Glomerular endothelial cell (primary cell): ENCODE data around the gene MACROD2. TPM values are rescaled to one million over a fixed set of nuclear protein-coding genes. Genes with fewer than 3 reads are reported as not detected.
"Not testable (repeated sequence)": the region's sequence is repeated elsewhere in the genome, so short reads cannot be mapped to it uniquely, and the experiment has no call there.

Source experiments
- DNase-seq: peaks from one replicate; pipeline ENCODE4 v3.0.0-alpha.2; 2011; ENCODE audit warnings: low read depth, low spot score; ENCODE audit errors: extremely low read depth
- total RNA-seq: library from RNA; depleted of rRNA; stranded (reverse); fragments of >200 nt; gene quantifications from 2 replicates; pipeline ENCODE4 v1.2.3, GENCODE V29; 2015

Gene MACROD2
- total RNA-seq, 1 donor from 2014 or later, result 0.76 TPM

DNA sequence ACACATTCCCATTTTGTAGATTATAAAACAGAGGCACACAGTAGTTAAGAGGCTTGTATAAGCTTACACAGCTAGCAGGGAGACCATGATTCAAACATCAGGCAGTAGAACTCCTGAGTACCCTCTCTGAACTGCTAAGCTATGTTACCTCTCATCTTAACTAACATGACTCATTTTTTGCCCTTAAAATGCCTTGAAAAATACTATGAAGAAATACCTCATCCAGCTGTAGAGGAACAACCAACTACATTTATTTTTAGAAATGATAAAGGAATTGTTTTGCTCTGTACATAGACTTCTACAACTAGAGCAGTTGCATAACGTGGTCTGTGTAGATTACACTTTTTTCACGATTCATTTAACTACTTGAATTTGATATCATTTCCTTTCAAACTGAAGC is 240.0 kb downstream of the MACROD2 start:
- DNase-seq, result no peak

- DNase-seq, result no peak
These were observed 250.2 kb downstream of the MACROD2 start for GRCh38 chr20:14245368-14245970.

DNA sequence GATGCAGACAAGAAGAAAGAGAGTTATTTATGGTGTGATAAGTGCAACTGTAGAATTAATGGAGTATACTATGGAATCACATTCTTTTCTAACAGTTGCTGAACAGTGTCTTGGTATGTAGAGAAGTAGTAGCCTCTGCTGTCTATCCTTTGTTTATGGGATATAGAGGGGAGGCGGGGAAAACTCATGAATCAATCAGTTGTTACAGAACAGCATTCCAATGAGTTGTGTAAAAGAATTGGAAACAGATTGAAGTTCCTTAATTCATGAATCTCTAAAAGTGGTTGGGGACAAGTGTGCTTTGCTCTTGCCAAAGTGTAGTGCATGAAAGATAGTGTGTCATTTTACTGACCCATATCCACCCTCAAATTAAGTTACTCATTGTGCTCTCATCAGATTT is 264.4 kb downstream of the MACROD2 start:
- DNase-seq, result no peak

GRCh38 chr20:14260367-14260766 is 265.1 kb downstream of the MACROD2 start:
- no peak for DNase-seq

DNA sequence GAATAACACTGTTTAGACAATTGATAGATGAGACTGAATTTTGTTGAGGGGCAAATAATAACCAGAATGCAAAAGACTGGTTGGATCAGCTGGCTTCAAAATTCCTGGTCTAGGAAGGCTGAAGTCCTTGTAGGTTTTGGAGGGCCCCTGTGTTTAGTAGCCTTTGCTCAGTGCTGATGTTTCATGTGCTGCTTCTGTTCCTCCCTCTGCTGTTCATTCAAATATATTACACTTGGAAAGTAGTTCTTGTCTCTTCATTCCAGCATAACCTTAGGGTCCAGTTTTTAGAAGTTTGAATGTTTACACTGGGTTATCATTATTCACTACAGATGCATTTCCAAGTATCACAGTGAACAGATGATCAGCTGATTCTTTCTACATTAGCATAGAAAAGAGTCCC is 269.6 kb downstream of the MACROD2 start:
- no peak for DNase-seq

DNA sequence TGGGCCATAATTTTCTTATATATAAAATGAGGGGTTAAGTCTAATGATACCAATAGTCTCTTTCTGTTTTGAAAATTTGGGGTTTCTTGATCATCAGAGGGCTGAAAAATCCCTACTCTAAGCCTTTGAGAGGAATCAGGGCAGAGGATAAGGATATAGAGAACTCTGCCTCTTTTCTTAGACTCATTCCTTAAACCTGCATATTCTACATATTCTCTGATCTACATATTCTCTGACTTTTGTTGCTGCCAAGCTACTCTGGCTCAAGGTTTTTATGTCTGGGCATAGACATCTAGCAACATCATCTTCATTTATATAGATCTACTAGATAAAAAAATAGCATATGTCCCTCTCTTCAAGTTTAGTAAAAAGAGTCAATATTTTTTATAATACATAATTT is 270.9 kb downstream of the MACROD2 start:
- no peak for DNase-seq

- DNase-seq, result not testable (repeated sequence)
These were observed 275.4 kb downstream of the MACROD2 start for GRCh38 chr20:14270751-14271150.

GRCh38 chr20:14282140-14282539 is 286.8 kb downstream of the MACROD2 start:
- DNase-seq, result no peak

GRCh38 chr20:14284443-14284842 is 289.1 kb downstream of the MACROD2 start:
- no peak for DNase-seq

GRCh38 chr20:14288341-14289330 is 293.3 kb downstream of the MACROD2 start:
- DNase-seq, result no peak

DNA sequence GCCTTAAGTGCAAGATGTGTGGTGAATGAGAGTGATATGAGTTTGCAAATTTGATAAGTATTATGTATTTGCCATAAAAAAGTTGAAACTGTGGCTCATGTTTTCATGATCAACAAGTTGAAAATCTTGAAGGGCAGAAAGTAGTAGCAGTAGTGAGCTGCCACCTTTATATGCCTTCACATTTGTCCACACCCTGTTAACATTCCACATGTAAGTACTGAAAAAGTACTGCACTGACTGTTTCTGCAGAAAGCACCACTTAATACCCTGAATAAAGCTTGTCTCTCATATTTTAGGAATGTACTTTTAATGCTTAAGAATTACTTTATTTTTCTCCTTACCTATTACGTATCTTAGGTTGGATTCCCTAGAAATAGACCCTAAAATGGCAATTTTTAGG is 296.2 kb downstream of the MACROD2 start:
- DNase-seq, result no peak

GRCh38 chr20:14295238-14295637 is 299.9 kb downstream of the MACROD2 start:
- no peak for DNase-seq

DNA sequence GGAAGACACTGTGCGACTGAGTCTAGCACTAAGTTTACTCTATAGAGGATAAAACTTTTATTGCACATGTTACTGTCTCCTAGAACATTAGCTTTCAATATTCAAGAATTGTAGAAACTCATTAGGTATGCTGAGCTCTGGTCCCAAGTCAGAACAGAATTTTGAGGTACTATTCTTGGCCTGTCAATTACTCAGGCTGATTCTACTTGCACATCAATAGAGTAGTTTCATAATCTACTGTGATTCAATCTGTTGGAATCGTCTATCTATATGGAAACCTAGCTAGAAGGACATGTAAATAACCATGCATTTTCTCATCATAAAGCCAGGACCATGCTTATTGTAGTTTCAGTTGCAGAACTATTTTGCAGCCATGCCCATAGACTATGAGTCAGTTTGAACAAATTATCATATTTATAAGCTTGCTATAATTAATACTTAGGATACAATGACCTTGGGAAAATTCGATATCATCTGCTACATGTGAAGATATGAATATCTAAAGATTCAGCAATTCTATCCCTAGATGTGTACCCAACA is 300.5 kb downstream of the MACROD2 start:
- no peak for DNase-seq

GRCh38 chr20:14299831-14300230 is 304.5 kb downstream of the MACROD2 start:
- no peak for DNase-seq

- no peak for DNase-seq
These were observed 307.8 kb downstream of the MACROD2 start for GRCh38 chr20:14303106-14303505.

- no peak for DNase-seq
These were observed 308.3 kb downstream of the MACROD2 start for GRCh38 chr20:14303651-14304050.

DNA sequence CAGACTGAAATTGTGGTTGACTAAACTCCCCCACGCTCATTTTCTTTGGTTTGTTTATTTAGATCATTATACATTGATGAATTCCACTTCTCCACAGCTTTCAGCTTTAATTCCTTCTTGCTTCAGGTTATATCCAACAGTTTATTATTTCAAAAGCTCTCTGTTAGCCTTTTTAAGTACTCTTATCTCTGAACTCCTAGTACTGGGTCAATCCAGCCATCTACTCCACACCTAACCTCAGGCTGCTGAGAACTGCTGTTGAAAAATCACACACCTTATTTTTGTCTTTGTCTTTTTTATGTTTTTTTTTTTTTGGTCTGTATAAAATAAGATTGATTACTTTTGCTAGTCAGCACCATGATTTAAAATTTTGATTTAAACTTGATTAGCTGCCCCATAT is 309.2 kb downstream of the MACROD2 start:
- no peak for DNase-seq

DNA sequence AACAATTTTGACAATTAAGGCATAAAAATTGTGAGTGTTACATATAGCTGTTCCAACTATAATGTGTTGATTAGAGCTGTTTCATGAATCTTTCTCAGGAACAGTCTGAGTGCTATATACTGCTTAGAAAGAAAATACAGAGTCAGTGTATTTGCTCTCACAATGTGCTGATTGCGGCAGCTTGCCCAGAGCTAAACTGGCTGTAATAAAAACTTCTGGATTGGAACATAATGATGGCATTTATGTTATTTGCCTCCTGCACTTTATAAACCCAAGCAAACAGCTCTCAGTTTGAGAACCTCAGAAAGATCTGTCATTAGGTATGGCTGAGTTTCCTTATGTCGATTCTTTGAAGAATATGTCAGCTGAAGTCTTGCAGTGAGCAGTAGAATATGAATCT is 312.6 kb downstream of the MACROD2 start:
- DNase-seq, result no peak

DNA sequence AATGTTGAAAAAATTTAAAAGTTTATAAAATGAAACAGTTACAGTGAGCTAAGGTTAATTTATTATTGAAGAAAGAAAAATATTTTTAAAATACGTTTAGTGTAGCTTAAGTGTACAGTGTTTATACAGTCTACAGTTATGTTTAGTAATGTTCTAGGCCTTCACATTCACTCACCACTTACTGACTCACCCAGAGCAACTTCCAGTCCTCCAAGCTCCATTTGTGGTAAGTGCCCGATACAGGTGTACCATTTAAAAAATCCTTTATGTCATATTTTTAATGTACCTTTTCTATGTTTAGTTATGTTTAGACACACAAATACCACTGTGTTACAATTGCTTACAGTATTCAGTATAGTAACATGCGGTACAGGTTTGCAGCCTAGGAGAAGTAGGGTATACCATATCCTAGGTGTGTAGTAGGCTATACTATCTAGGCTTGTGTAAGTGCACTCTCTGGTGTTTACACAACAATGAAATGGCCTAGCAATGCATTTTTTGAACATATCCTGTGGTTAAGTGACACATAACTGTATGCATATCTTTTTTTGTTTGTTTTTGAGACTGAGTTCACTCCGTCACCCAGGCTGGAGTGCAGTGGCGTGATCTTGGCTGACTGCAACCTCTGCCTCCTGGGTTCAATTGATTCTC is 315.8 kb downstream of the MACROD2 start:
- DNase-seq, result no peak

DNA sequence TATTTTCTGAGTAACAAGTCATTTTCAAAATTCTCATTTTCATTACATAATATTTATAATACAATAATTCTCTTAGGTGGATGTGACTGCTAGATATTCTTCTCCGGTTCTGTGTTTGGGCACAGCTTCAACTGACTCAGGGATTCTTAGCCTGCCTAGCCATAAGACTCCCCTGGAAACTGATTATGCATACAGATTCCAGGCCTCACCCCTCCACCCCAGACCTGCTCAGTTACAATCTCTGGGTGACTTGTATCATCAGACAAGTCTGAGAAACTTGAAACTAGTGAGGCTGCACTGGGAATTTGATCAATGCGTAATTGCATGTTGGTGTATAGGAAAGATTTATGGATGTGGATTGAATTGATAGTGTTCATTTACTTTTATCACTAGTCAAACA is 316.7 kb downstream of the MACROD2 start:
- no peak for DNase-seq

GRCh38 chr20:14313341-14314020 is 318.2 kb downstream of the MACROD2 start:
- no peak for DNase-seq
